Small intestine (tissue), 7 donors: ENCODE data around the gene CEL. TPM values are rescaled to one million over a fixed set of nuclear protein-coding genes. Genes with fewer than 3 reads are reported as not detected.

ENCODE experiments used
- DNase-seq, 2 donors: peaks; one replicate each; pipeline versions ENCODE4 v3.0.0 to v3.0.0-alpha.2; 2013
- FAIRE-seq: peaks from 2 replicates; lab custom pipeline; 2012; peaks lifted over from hg19 to GRCh38; lab: Jason Lieb, UNC
- H3K27ac ChIP-seq, 3 donors: one replicate each; pipeline ENCODE4 v1.5.1; 2013; ENCODE audit warnings: low read length in 2 of 3, mild to moderate bottlenecking in 2 of 3, control low read depth in 1 of 3, inconsistent platforms in 1 of 3, low read depth in 1 of 3, moderate library complexity in 1 of 3
- H3K27me3 ChIP-seq, 3 donors: one replicate each; pipeline ENCODE4 v1.6.1; 2013; ENCODE audit warnings: low read length in 3 of 3, inconsistent platforms in 1 of 3; ENCODE audit not compliant: control insufficient read depth in 3 of 3, insufficient read depth in 3 of 3
- H3K36me3 ChIP-seq, 3 donors: one replicate each; pipeline ENCODE4 v1.6.1; 2013; ENCODE audit warnings: low read length in 3 of 3, inconsistent platforms in 1 of 3, low read depth in 1 of 3, mild to moderate bottlenecking in 1 of 3, moderate library complexity in 1 of 3; ENCODE audit not compliant: control insufficient read depth in 3 of 3, insufficient read depth in 2 of 3
- H3K4me1 ChIP-seq, 3 donors: one replicate each; pipeline ENCODE4 v1.6.1; 2013; ENCODE audit warnings: low read length in 2 of 3, inconsistent platforms in 1 of 3, low read depth in 1 of 3, mild to moderate bottlenecking in 1 of 3, moderate library complexity in 1 of 3; ENCODE audit not compliant: control insufficient read depth in 3 of 3, insufficient read depth in 2 of 3
- H3K4me3 ChIP-seq, 3 donors: one replicate each; pipeline ENCODE4 v1.5.1; 2013; ENCODE audit warnings: low read length in 3 of 3, control low read depth in 1 of 3, inconsistent platforms in 1 of 3, low read depth in 1 of 3, mild to moderate bottlenecking in 1 of 3, moderate library complexity in 1 of 3
- H3K9me3 ChIP-seq, 2 donors: one replicate each; pipeline ENCODE4 v1.6.1; 2013; ENCODE audit warnings: low read depth in 1 of 2, low read length in 1 of 2; ENCODE audit not compliant: control insufficient read depth in 2 of 2, insufficient read depth in 1 of 2
- WGBS, 3 donors: extraction: QIAGEN DNeasy Blood & Tissue Kit; methylation state at CpG; one replicate each; pipeline ENCODE4 v1.1.7; 2013; 5-methylcytosine and 5-hydroxymethylcytosine counted together
- polyA plus RNA-seq, 4 donors: library from polyadenylated mRNA; stranded (reverse) in 3 of 4; unstranded in 1 of 4; fragments of 200-250 nt in 3 of 4; fragments of 120-200 nt in 1 of 4; gene quantifications; one replicate each; pipeline versions ENCODE4 v1.2.1 to v1.2.3, GENCODE V29; 2013
- donor health status: healthy with polysubstance abuse.
- donor health status: control.
- donor health status: control.
- donor health status: Bipolar disorder and iron deficiency.
- donor health status: healthy.

Gene CEL
- polyA plus RNA-seq, 4 donors, result 2.8 to 463 (median 5.3) TPM

DNA sequence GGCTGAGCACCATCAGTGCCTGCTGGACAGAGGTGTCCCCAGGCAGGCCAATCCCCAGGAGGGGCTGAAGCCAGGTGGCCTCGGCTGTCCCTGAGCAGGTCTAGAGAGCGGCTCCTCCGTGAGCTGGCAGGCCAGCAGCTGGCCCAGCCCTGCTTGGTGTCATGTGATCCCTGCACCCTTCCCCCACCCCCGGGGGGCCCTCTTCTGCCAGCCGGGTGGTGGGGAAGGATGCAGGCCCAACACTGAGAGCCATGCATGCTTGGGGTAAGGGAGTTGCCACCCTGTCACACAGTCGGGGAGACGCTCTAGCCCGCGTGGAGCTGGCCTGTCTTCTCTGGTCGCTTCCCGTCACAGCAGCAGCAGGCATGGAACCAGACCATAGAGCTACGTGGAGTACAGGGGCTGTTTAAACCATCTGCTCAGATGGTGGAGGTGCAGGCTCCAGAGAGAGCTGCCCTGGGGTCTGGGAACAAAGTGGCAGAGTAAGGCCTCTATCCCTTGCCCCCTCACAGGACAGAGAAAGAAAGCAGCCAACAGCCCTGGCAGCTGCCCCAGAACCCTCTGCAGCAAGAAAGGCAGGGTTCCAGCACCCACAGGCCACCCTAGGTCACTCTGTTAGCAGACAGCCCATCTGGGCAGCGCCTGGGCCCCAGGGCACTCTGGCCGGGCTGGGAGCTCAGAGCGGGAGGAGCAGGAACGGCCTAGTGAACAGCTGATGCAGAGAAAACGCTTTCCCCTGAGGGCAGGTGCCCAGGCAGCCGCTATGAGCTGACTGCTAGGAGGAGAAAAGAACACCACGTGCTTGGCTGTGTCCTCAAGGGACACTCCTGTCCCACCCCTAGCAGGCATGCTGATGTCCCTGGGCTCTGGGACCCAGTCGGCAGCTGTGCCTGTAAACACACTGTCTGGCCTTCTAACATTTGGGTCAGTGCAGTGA is 52.4 kb downstream of the CEL start:
- Histone ChIP-seq H3K27me3 (no peaks in the 10 kb centered on the region), H3K4me3 (no peak overlapping the region), H3K9me3 (no peaks in the 10 kb centered on the region), H3K36me3 (peaks cover 3 to 84% (median 7%) of the 10 kb centered on the region in 3 donors), H3K4me1 (peaks cover 9 to 47% (median 20%) of the 10 kb centered on the region in 3 donors), H3K27ac (peak overlapping the region; percentile 39 to 75 (median 65))
- DNase-seq (peak; percentile 51 to 73), FAIRE-seq (no peak)
- WGBS, 3 donors, result 52 to 63% (median 57%) methylated on average over 19 to 20 of the region's 20 CpGs

GRCh38 chr9:133114886-133115603 is 53.3 kb downstream of the CEL start:
- DNase-seq (no peak), FAIRE-seq (no peak)
- Histone ChIP-seq H3K4me3 (no peak overlapping the region), H3K36me3 (peaks cover 3 to 76% (median 4%) of the 10 kb centered on the region in 3 donors), H3K27ac (peak overlapping the region; percentile 39 to 75 (median 65)), H3K4me1 (peaks cover 12 to 55% (median 23%) of the 10 kb centered on the region in 3 donors), H3K27me3 (no peaks in the 10 kb centered on the region), H3K9me3 (no peaks in the 10 kb centered on the region)
- 81 to 86% (median 83%) methylated on average over 17 to 19 of the region's 19 CpGs for WGBS, 3 donors

DNA sequence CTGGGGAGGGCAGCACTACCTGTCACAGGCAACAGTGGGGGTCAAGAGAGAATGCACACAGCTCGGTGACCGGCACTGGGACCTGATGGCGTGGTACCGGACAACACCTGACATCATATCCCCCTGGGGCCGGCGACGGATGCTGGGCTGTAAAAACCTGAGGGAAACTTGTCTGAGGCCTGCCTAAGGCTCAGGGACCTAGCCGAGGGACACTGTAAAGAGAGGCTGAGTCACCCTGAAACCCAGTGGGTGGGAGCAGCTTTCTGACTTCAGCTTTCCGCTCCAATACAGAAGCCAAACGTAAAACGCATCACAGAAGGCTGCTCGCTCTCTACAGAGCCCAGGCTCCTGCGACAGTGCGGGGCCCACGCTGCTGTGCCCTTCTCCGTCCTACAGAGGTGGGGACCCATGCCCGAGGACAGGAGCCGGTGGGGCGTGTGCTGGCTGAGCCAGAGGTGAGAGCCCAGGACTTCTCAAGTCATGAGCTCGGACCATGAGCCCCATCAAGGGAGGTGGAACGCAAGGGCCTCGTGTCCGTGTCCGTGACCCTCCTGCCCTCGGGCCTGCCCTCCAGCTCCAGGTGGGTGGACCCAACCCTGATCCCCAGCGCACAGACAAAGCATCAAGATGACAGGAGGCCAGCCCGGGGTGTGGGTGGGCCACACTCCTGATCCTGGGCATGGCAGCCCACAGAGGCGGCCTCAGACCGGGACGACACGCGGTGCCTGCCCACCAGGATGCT is 54.0 kb downstream of the CEL start:
- H3K27me3 ChIP-seq, result no peaks in the 10 kb centered on the region
- FAIRE-seq, result no peak
- no peak for DNase-seq
- no peak overlapping the region for H3K4me3 ChIP-seq
- peaks cover 0 to 68% (median 3%) of the 10 kb centered on the region in 3 donors for H3K36me3 ChIP-seq
- H3K4me1 ChIP-seq, result peaks cover 12 to 59% (median 23%) of the 10 kb centered on the region in 3 donors
- peak overlapping the region in 2 of 3 donors; percentile 52 to 76 for H3K27ac ChIP-seq
- no peaks in the 10 kb centered on the region for H3K9me3 ChIP-seq
- 76 to 87% (median 82%) methylated on average over 31 to 32 of the region's 32 CpGs for WGBS, 3 donors

GRCh38 chr9:133116346-133117231 is 54.8 kb downstream of the CEL start:
- peak in 1 of 2 donors; percentile 82 for DNase-seq
- H3K9me3 ChIP-seq, result no peaks in the 10 kb centered on the region
- 49 to 73% (median 62%) methylated on average over 20 of the region's 20 CpGs for WGBS, 3 donors
- FAIRE-seq, result no peak
- H3K4me1 ChIP-seq, result peaks cover 13 to 63% (median 23%) of the 10 kb centered on the region in 3 donors
- H3K36me3 ChIP-seq, result peaks cover 0 to 60% (median 2%) of the 10 kb centered on the region in 3 donors
- H3K27me3 ChIP-seq, result no peaks in the 10 kb centered on the region
- H3K27ac ChIP-seq, result peak overlapping the region in 2 of 3 donors; percentile 52 to 76
- no peak overlapping the region for H3K4me3 ChIP-seq

DNA sequence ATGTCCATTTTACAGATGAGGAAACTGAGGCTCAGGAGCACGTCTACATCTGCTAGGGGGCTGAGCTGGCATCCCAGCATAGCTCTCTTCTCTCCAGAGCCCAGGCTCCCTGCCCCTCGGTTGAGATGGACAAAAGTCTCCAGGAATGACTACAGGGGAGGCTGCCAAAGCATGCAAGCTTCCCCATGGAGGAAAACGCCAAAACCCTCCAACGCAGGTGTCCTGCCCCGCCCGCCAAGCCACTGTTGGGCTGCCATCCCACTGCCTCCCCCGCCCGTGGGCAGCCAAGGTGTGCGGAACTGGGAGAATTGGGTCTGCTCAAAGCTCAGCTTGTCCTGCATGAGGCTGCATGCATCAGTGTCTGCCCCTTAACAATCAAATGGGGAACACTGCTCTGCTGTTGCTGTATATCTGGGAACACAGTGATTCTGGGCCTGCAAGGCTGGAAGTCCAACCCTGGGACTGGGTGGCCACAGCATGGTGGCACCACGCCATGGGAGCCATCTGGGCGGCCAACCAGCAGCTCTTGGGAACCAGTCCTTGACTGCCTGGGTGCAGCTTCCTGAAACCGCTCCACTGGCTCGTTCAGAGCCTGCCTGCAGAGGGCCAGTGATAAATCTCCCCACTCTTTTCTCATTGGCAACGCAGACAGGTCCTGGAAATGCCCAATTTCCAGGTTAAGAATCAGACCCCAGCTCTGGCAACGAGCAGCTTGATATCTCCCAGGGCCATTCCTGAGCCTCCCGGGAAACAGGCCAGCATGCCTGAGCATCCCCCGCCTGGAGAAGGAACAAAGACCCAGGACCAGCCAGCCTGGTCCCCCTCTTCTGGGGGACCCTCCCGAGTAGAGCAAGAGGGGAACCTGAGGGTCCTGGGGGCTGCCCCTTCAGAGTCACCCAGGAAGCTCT is 55.7 kb downstream of the CEL start:
- FAIRE-seq, result no peak
- H3K9me3 ChIP-seq, result no peaks in the 10 kb centered on the region
- H3K4me3 ChIP-seq, result no peak overlapping the region
- peaks cover 0 to 51% (median 0%) of the 10 kb centered on the region in 3 donors for H3K36me3 ChIP-seq
- 52 to 72% (median 56%) methylated on average over 17 to 18 of the region's 18 CpGs for WGBS, 3 donors
- H3K27me3 ChIP-seq, result no peaks in the 10 kb centered on the region
- DNase-seq, result peak in 1 of 2 donors; percentile 55
- peaks cover 18 to 66% (median 30%) of the 10 kb centered on the region in 3 donors for H3K4me1 ChIP-seq
- H3K27ac ChIP-seq, result peak overlapping the region in 2 of 3 donors; percentile 52 to 76

GRCh38 chr9:133118179-133118520 is 56.4 kb downstream of the CEL start:
- FAIRE-seq (no peak), DNase-seq (no peak)
- Histone ChIP-seq H3K27ac (no peak overlapping the region), H3K27me3 (no peaks in the 10 kb centered on the region), H3K9me3 (no peaks in the 10 kb centered on the region), H3K4me3 (no peak overlapping the region), H3K36me3 (peaks cover 0 to 46% (median 0%) of the 10 kb centered on the region in 3 donors), H3K4me1 (peaks cover 24 to 66% (median 30%) of the 10 kb centered on the region in 3 donors)
- WGBS, 3 donors, result 84 to 90% (median 87%) methylated on average over 3 of the region's 3 CpGs

DNA sequence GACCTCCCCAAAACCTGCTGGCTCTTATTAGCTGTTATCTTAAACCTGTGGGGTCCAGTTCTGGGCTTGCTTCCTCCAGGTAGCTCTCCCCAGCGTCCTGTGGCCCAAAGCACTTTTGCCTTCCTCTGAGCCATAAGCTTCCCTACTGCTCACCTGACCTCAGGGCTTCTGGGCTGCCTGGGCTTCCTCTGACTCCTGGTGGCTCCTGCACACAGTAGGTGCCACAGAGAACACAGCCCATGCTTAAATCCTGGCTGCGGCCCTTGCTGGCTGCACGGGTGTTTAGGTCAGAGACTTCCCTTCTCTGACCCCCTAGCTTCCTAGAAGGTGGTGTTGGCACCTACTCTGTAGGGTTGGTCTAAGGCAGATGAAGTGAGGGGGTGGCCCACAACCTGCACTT is 56.8 kb downstream of the CEL start:
- no peak for FAIRE-seq
- no peak overlapping the region for H3K4me3 ChIP-seq

More for the DNA sequence above, 56.8 kb downstream of the CEL start:
- Histone ChIP-seq H3K27me3 (no peaks in the 10 kb centered on the region), H3K27ac (no peak overlapping the region), H3K4me1 (peaks cover 23 to 66% (median 30%) of the 10 kb centered on the region in 3 donors), H3K9me3 (no peaks in the 10 kb centered on the region), H3K36me3 (peaks cover 0 to 46% (median 0%) of the 10 kb centered on the region in 3 donors)
- 81 to 88% (median 82%) methylated on average over 3 of the region's 3 CpGs for WGBS, 3 donors
- DNase-seq, result no peak
